ENCODE results near the gene STUM. TPM values are rescaled to one million over a fixed set of nuclear protein-coding genes. Genes with fewer than 3 reads are reported as not detected.

The STUM gene
- total RNA-seq, 6 donors from 2014 or later: under 0.01 to 0.98 (median 0.20) TPM; not detected in 1

- Histone ChIP-seq H3K27me3 (no peaks in the 10 kb centered on the region), H3K4me3 (no peak overlapping the region), H3K36me3 (peaks cover 0 to 25% (median 7%) of the 10 kb centered on the region in 4 donors), H3K9me3 (no peaks in the 10 kb centered on the region), H3K4me1 (peaks cover 16 to 20% (median 16%) of the 10 kb centered on the region in 4 donors), H3K27ac (no peak overlapping the region)
- ATAC-seq (ENCODE audit: low FRiP score in 2 of 2) (no peak), DNase-seq (peak in 1 of 2 donors; percentile 10)
- no peak for TF ChIP-seq CTCF (IDR thresholded peaks at IDR 0.05)
- TF ChIP-seq EP300 (IDR thresholded peaks at IDR 0.05): no peak
- no peak for TF ChIP-seq POLR2A (IDR thresholded peaks at IDR 0.05)
- no peak for TF ChIP-seq POLR2AphosphoS5 (IDR thresholded peaks at IDR 0.05)
- 90 to 95% methylated on average over 5 to 6 of the region's 6 CpGs for WGBS, 2 donors
These were observed 81.5 kb downstream of the STUM start for GRCh38 chr1:226629896-226630550.

DNA sequence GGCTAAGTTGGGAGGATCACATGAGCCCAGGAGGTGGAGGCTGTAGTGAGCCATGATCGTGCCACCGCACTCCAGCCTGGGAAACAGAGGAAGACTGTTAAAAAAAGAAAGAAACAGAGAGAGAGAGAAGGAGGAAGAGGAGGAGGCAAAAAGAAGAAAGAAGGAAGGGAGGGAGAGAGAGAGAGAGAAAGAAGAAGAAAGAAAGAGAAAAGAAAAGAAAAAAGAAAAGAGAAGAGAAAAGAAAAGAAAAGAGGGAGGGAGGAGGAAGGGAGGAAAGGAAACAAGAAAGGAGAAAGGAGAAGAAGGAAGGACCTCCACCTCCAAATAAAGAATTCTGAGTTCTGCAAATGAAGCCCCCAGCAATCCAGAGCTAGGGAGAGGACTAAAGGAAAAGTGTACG is 82.0 kb downstream of the STUM start:
- H3K4me3 ChIP-seq: no peak overlapping the region
- peaks cover 0 to 27% (median 9%) of the 10 kb centered on the region in 4 donors for H3K36me3 ChIP-seq
- TF ChIP-seq CTCF (IDR thresholded peaks at IDR 0.05) (no peak), POLR2AphosphoS5 (IDR thresholded peaks at IDR 0.05) (no peak), POLR2A (IDR thresholded peaks at IDR 0.05) (no peak), EP300 (IDR thresholded peaks at IDR 0.05) (no peak)
- H3K9me3 ChIP-seq: no peaks in the 10 kb centered on the region
- H3K4me1 ChIP-seq: peaks cover 16 to 21% (median 16%) of the 10 kb centered on the region in 4 donors
- H3K27ac ChIP-seq: no peak overlapping the region
- no peak for ATAC-seq (ENCODE audit: low FRiP score in 2 of 2)
- no peaks in the 10 kb centered on the region for H3K27me3 ChIP-seq
- DNase-seq: no peak
- WGBS, 2 donors: 93 to 94% methylated on average over 3 of the region's 3 CpGs

DNA sequence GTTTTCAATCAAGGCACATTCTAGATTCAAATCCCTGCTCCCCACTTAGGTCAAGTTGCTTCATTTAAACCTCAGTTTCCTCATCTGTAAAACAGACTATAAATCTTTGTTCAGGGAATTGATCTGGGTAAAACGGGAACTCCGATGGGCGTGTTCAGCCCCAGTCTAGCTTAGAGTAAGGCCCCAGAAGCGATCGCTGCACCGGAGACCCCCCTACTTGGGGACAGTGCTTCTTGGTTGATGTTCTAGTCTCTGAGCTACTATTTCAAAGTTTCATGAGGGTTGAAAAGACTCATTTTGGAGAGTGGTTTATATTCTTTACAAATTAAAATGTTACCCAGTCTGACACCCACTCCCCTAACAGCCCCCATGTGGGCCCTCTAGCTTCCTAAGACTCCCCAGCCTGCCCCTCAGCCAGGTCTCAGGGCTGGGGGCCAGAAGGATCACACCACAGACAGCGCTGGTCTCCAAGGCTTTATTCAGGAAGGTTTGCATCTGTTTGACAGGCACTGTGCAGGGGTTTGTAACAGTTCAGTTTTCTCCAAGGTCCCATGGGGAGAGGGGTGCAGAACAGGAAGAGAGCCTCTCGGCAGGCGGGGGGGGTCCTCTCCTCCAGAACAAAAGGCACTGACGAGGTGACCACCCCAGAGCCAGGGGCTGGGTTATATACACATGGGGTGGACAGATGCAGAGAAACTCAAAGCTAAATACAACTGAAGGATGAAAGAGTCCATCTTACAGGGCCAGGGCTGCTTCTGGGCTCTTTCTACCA is 82.9 kb downstream of the STUM start:
- TF ChIP-seq EP300 (IDR thresholded peaks at IDR 0.05): no peak
- TF ChIP-seq POLR2AphosphoS5 (IDR thresholded peaks at IDR 0.05): no peak
- TF ChIP-seq CTCF (IDR thresholded peaks at IDR 0.05): no peak
- no peak for TF ChIP-seq POLR2A (IDR thresholded peaks at IDR 0.05)
- Histone ChIP-seq H3K9me3 (no peaks in the 10 kb centered on the region), H3K4me3 (no peak overlapping the region), H3K4me1 (peaks cover 10 to 20% (median 13%) of the 10 kb centered on the region in 4 donors), H3K27me3 (no peaks in the 10 kb centered on the region), H3K27ac (no peak overlapping the region), H3K36me3 (peaks cover 0 to 35% (median 15%) of the 10 kb centered on the region in 4 donors)
- WGBS, 2 donors: 78 to 88% methylated on average over 10 of the region's 10 CpGs
- DNase-seq: no peak
- ATAC-seq (ENCODE audit: low FRiP score in 2 of 2): no peak

GRCh38 chr1:226632169-226632879 is 83.8 kb downstream of the STUM start:
- peak overlapping the region in 2 of 4 donors; percentile 7 to 70 for H3K27ac ChIP-seq
- 89 to 94% methylated on average over 9 of the region's 9 CpGs for WGBS, 2 donors
- ATAC-seq (ENCODE audit: low FRiP score in 2 of 2): no peak
- H3K4me1 ChIP-seq: peaks cover 6 to 15% (median 8%) of the 10 kb centered on the region in 4 donors
- DNase-seq: peak; percentile 17 to 37
- no peaks in the 10 kb centered on the region for H3K9me3 ChIP-seq
- peaks cover 0 to 44% (median 22%) of the 10 kb centered on the region in 4 donors for H3K36me3 ChIP-seq
- TF ChIP-seq POLR2AphosphoS5 (IDR thresholded peaks at IDR 0.05) (no peak), EP300 (IDR thresholded peaks at IDR 0.05) (no peak), POLR2A (IDR thresholded peaks at IDR 0.05) (no peak), CTCF (IDR thresholded peaks at IDR 0.05) (no peak)
- H3K27me3 ChIP-seq: no peaks in the 10 kb centered on the region
- H3K4me3 ChIP-seq: no peak overlapping the region

Data from upper lobe of left lung (tissue), 6 donors.